IMR-90 (cell line): ENCODE results near the gene CABP1. TPM values are rescaled to one million over a fixed set of nuclear protein-coding genes. Genes with fewer than 3 reads are reported as not detected.

Experiments
- ATAC-seq: fragments of 200-7000 bp; cut with Tn5 transposase; 2 replicates; pipeline ENCODE4 v1.9.1; 2020; ENCODE audit warnings: low read depth, mild to moderate bottlenecking, moderate library complexity
- BruUV-seq: library from RNA; stranded (reverse); fragments of 400-500 nt; replicated peaks from 2 replicates; lab custom pipeline; 2021; lab: Mats Ljungman, UMichigan
- CTCF ChIA-PET: fragments of 300-600 bp; formaldehyde crosslinking; extraction: SDS; loops from one replicate; lab custom pipeline; 2021; ENCODE audit warnings: antibody characterized with exemption; lab: Yijun Ruan, JAX
- POLR2A ChIA-PET: fragments of 300-600 bp; sonication (Branson Sonifier 250); formaldehyde crosslinking; loops from one replicate; lab custom pipeline; 2022; ENCODE audit warnings: antibody characterized with exemption; ENCODE audit not compliant: unreplicated experiment; lab: Charles Lee
- DNase-seq: peaks from one replicate; pipeline ENCODE4 v3.0.0; 2013
- H2AFZ ChIP-seq: replicated peaks from 2 replicates; pipeline ENCODE3; 2013; ENCODE audit warnings: low read length, mild to moderate bottlenecking; ENCODE audit not compliant: poor library complexity
- H2AK5ac ChIP-seq: 2 replicates; pipeline ENCODE4 v1.6.1; 2013; ENCODE audit warnings: low read depth, low read length, inconsistent platforms
- H2AK9ac ChIP-seq: replicated peaks from 2 replicates; pipeline ENCODE3; 2013; ENCODE audit warnings: mild to moderate bottlenecking, low read depth, low read length, moderate library complexity; ENCODE audit not compliant: poor library complexity
- H2BK120ac ChIP-seq: 2 replicates; pipeline ENCODE4 v1.6.1; 2013; ENCODE audit warnings: low read depth, low read length, inconsistent platforms
- H2BK15ac ChIP-seq: 3 replicates; pipeline ENCODE4 v1.6.1; 2013; ENCODE audit warnings: low read depth, low read length, inconsistent platforms
- H2BK20ac ChIP-seq: 2 replicates; pipeline ENCODE4 v1.6.1; 2013; ENCODE audit warnings: low read depth, mild to moderate bottlenecking, inconsistent platforms, low read length, moderate library complexity
- H2BK5ac ChIP-seq: 2 replicates; pipeline ENCODE4 v1.6.1; 2013; ENCODE audit warnings: mild to moderate bottlenecking, low read depth, low read length, inconsistent platforms; ENCODE audit not compliant: poor library complexity, severe bottlenecking
- H3K14ac ChIP-seq: replicated peaks from 2 replicates; pipeline ENCODE4 v1.6.1; 2013; ENCODE audit warnings: low read depth, low read length, inconsistent platforms
- H3K18ac ChIP-seq: 2 replicates; pipeline ENCODE4 v1.6.1; 2013; ENCODE audit warnings: low read depth, low read length, control low read depth
- H3K23ac ChIP-seq: 2 replicates; pipeline ENCODE4 v1.6.1; 2013; ENCODE audit warnings: low read depth, low read length, inconsistent platforms
- H3K27ac ChIP-seq: 2 replicates; pipeline ENCODE4 v1.5.1; 2013; ENCODE audit warnings: mild to moderate bottlenecking, control low read depth, low read length; ENCODE audit not compliant: insufficient read depth
- H3K27me3 ChIP-seq: 2 replicates; pipeline ENCODE4 v1.6.1; 2013; ENCODE audit warnings: low read length; ENCODE audit not compliant: control insufficient read depth, insufficient read depth
- H3K36me3 ChIP-seq: 2 replicates; pipeline ENCODE4 v1.6.1; 2013; ENCODE audit warnings: low read length, mixed read lengths; ENCODE audit not compliant: control insufficient read depth, insufficient read depth
- H3K4ac ChIP-seq: 2 replicates; pipeline ENCODE4 v1.6.1; 2013; ENCODE audit warnings: low read depth, low read length, inconsistent platforms
- H3K4me1 ChIP-seq: 2 replicates; pipeline ENCODE4 v1.6.1; 2013; ENCODE audit warnings: low read length, mixed read lengths; ENCODE audit not compliant: control insufficient read depth, insufficient read depth
- H3K4me2 ChIP-seq: 2 replicates; pipeline ENCODE4 v1.6.1; 2013; ENCODE audit warnings: low read depth, mild to moderate bottlenecking, control low read depth, low read length, moderate library complexity
- H3K4me3 ChIP-seq: 2 replicates; pipeline ENCODE4 v1.5.1; 2013; ENCODE audit warnings: low read depth, mild to moderate bottlenecking, control low read depth, low read length, moderate library complexity; ENCODE audit not compliant: insufficient read depth
- H3K56ac ChIP-seq: 2 replicates; pipeline ENCODE4 v1.6.1; 2013; ENCODE audit warnings: low read length, inconsistent platforms; ENCODE audit not compliant: insufficient read depth; ENCODE audit errors: extremely low read depth
- H3K79me1 ChIP-seq, 2 experiments: 2 replicates each; pipeline ENCODE4 v1.6.1; 2013; ENCODE audit warnings: low read length in 2 of 2, inconsistent platforms in 1 of 2, low read depth in 1 of 2
- H3K9ac ChIP-seq: 2 replicates; pipeline ENCODE4 v1.6.1; 2013; ENCODE audit warnings: low read depth, low read length, control low read depth
- H3K9me1 ChIP-seq: 2 replicates; pipeline ENCODE4 v1.6.1; 2013; ENCODE audit warnings: low read length, inconsistent platforms; ENCODE audit not compliant: insufficient read depth
- H3K9me3 ChIP-seq: 2 replicates; pipeline ENCODE4 v1.6.1; 2013; ENCODE audit warnings: low read length; ENCODE audit not compliant: control insufficient read depth, insufficient read depth
- H4K20me1 ChIP-seq: 2 replicates; pipeline ENCODE4 v1.6.1; 2013; ENCODE audit warnings: low read length, inconsistent platforms; ENCODE audit not compliant: insufficient read depth
- H4K5ac ChIP-seq: 2 replicates; pipeline ENCODE4 v1.6.1; 2013; ENCODE audit warnings: mild to moderate bottlenecking, low read depth, low read length, control low read depth
- H4K8ac ChIP-seq, 2 experiments: 2 replicates each; pipeline ENCODE4 v1.6.1; 2013; ENCODE audit warnings: low read depth in 2 of 2, low read length in 2 of 2, control low read depth in 1 of 2, inconsistent platforms in 1 of 2
- H4K91ac ChIP-seq: 2 replicates; pipeline ENCODE4 v1.6.1; 2013; ENCODE audit warnings: low read depth, low read length, inconsistent platforms; ENCODE audit not compliant: insufficient read depth
- CEBPB ChIP-seq: IDR thresholded peaks from 2 replicates; pipeline ENCODE4 v1.6.1; 2012; ENCODE audit warnings: low read depth, low read length, improper control_type of control experiment
- CTCF ChIP-seq: conservative IDR thresholded peaks from 2 replicates; pipeline ENCODE4 v1.5.1; 2012; ENCODE audit warnings: mild to moderate bottlenecking, low read depth, low read length, improper control_type of control experiment
- MAFK ChIP-seq: IDR thresholded peaks from 2 replicates; pipeline ENCODE4 v1.6.1; 2012; ENCODE audit warnings: low read depth, low read length, improper control_type of control experiment
- NFE2L2 ChIP-seq: fragments of 150-350 bp; IDR thresholded peaks from 2 replicates; pipeline ENCODE4 v1.6.1; 2016; ENCODE audit warnings: low read depth, mild to moderate bottlenecking, low read length
- WGBS, 2 experiments: methylation state at CpG; one replicate each; pipeline versions ENCODE4 v1.1.5 to v1.1.7; 2013; ENCODE audit warnings: missing lambda C conversion rate in 2 of 2; ENCODE audit not compliant: insufficient read length in 1 of 2; ENCODE audit errors: extremely low coverage in 2 of 2; 5-methylcytosine and 5-hydroxymethylcytosine counted together
- dilution Hi-C: fragments of 300-500 bp; cut with HindIII; formaldehyde crosslinking; loops from one replicate; pipeline ENCODE4 v1.14.3; 2018; ENCODE audit warnings: low sequenced_read_pairs; ENCODE audit not compliant: unreplicated experiment
- in situ Hi-C: fragments of 300-500 bp; cut with MboI; formaldehyde crosslinking; loops from 3 replicates; pipeline ENCODE4 v1.14.3; 2019; ENCODE audit warnings: low sequenced_read_pairs, inconsistent platforms, mixed read lengths
- intact Hi-C: fragments of 100-400 bp; cut with micrococcal nuclease; formaldehyde crosslinking; loops from 2 replicates; pipeline ENCODE4 v1.10.0; 2022
- polyA plus RNA-seq, 3 experiments: library from polyadenylated mRNA; depleted of rRNA; stranded (reverse); fragments of >200 nt; gene quantifications; 2 replicates each; pipeline ENCODE4 v1.2.3, GENCODE V29; 2012; ENCODE audit warnings: low replicate concordance in 1 of 3
- total RNA-seq: library from RNA; depleted of rRNA; stranded (reverse); fragments of >200 nt; gene quantifications from 2 replicates; pipeline ENCODE4 v1.2.3, GENCODE V29; 2012

CABP1 gene
- total and polyA plus RNA-seq, 2 of the 4 experiments (the other 2 are of a cell fraction): 0.54 to 1.1 TPM

- DNase-seq: no peak
- Histone ChIP-seq H3K27me3 (no peaks in the 10 kb centered on the region), H4K20me1 (peaks cover 62% of the 10 kb centered on the region), H3K4me3 (peak overlapping the region; percentile 86), H3K9ac (peak overlapping the region; percentile 84), H2BK20ac (no peak overlapping the region), H3K4me2 (peak overlapping the region; percentile 99), H3K27ac (no peak overlapping the region), H3K4me1 (peaks cover 11% of the 10 kb centered on the region), H2AFZ (no peak overlapping the region), H4K5ac (no peak overlapping the region), H2BK15ac (no peak overlapping the region), H3K79me1 (peaks cover 33 to 63% of the 10 kb centered on the region in 2 experiments), H3K36me3 (no peaks in the 10 kb centered on the region), H2BK120ac (no peak overlapping the region), H3K9me3 (no peaks in the 10 kb centered on the region), H4K91ac (no peak overlapping the region), H2BK5ac (no peak overlapping the region), H3K56ac (no peak overlapping the region), H3K4ac (no peak overlapping the region), H3K14ac (peak overlapping the region; percentile 30), H3K9me1 (peaks cover 23% of the 10 kb centered on the region), H3K23ac (peak overlapping the region; percentile 70), H2AK5ac (peak overlapping the region; percentile 37; the same call in 1 of the 2 replicates), H2AK9ac (no peak overlapping the region), H4K8ac (no peak overlapping the region), H3K18ac (no peak overlapping the region)
- intact Hi-C loops: loop anchor here (2.0 kb wide), 1 partner anchor 22 kb away; the partner anchor contains the start of gene UNC119B
- ChIA-PET CTCF (interaction anchor here (0.6 to 1.9 kb wide), 2 partner anchors 39 kb away, joined by 3 to 6 read pairs; no protein-coding TSS in a partner anchor), POLR2A (interaction anchor here (0.5 kb wide), 1 partner anchor 203 kb away, joined by 8 read pairs; no protein-coding TSS in a partner anchor)
- no peak for ATAC-seq
- no CpG with 5 or more reads among the region's 6 CpGs for WGBS, 2 experiments
- in situ Hi-C loops: no loop called here
- peak; percentile 57 for TF ChIP-seq MAFK
- TF ChIP-seq CEBPB: no peak
- TF ChIP-seq CTCF: no peak
- TF ChIP-seq NFE2L2: no peak
- dilution Hi-C loops: no loop called here
- no TSS peak for BruUV-seq
Measured at GRCh38 chr12:120688527-120689071, 48.2 kb downstream of the CABP1 start.
